Measurements from ENCODE around the gene ZCCHC9.
"Not testable (repeated sequence)": the region's sequence is repeated elsewhere in the genome, so short reads cannot be mapped to it uniquely, and the experiment has no call there.

Gene ZCCHC9

GRCh38 chr5:81308836-81309235 is 7.4 kb downstream of the ZCCHC9 start:
- no peak for DNase-seq (ENCODE audit: low read depth)

- DNase-seq (ENCODE audit: low read depth): no peak
Observed at GRCh38 chr5:81310402-81311063, 9.1 kb downstream of the ZCCHC9 start.

- DNase-seq (ENCODE audit: low read depth): no peak
Observed at GRCh38 chr5:81313278-81313677, 11.9 kb downstream of the ZCCHC9 start.

- no peak for DNase-seq (ENCODE audit: low read depth)
Observed at GRCh38 chr5:81313686-81314085, 12.3 kb downstream of the ZCCHC9 start.

GRCh38 chr5:81314581-81314980 is 13.2 kb downstream of the ZCCHC9 start:
- DNase-seq (ENCODE audit: low read depth): no peak

GRCh38 chr5:81315336-81315735 is 13.9 kb downstream of the ZCCHC9 start:
- no peak for DNase-seq (ENCODE audit: low read depth)

- no peak for DNase-seq (ENCODE audit: low read depth)
Observed at GRCh38 chr5:81315830-81316229, 14.4 kb downstream of the ZCCHC9 start.

- no peak for DNase-seq (ENCODE audit: low read depth)
Observed at GRCh38 chr5:81316571-81316970, 15.2 kb downstream of the ZCCHC9 start.

GRCh38 chr5:81317536-81317935 is 16.1 kb downstream of the ZCCHC9 start:
- DNase-seq (ENCODE audit: low read depth): no peak

GRCh38 chr5:81326554-81326953 is 25.2 kb downstream of the ZCCHC9 start:
- DNase-seq (ENCODE audit: low read depth): no peak

- no peak for DNase-seq (ENCODE audit: low read depth)
Observed at GRCh38 chr5:81334304-81335061, 33.1 kb downstream of the ZCCHC9 start.

GRCh38 chr5:81335946-81336345 is 34.6 kb downstream of the ZCCHC9 start:
- DNase-seq (ENCODE audit: low read depth): no peak

GRCh38 chr5:81336556-81336955 is 35.2 kb downstream of the ZCCHC9 start:
- no peak for DNase-seq (ENCODE audit: low read depth)

GRCh38 chr5:81337803-81338202 is 36.4 kb downstream of the ZCCHC9 start:
- no peak for DNase-seq (ENCODE audit: low read depth)

- DNase-seq (ENCODE audit: low read depth): not testable (repeated sequence)
Observed at GRCh38 chr5:81338213-81338612, 36.8 kb downstream of the ZCCHC9 start.

GRCh38 chr5:81344736-81345135 is 43.3 kb downstream of the ZCCHC9 start:
- DNase-seq (ENCODE audit: low read depth): no peak

- no peak for DNase-seq (ENCODE audit: low read depth)
Observed at GRCh38 chr5:81345411-81346003, 44.1 kb downstream of the ZCCHC9 start.

GRCh38 chr5:81349161-81349560 is 47.8 kb downstream of the ZCCHC9 start:
- DNase-seq (ENCODE audit: low read depth): no peak

- no peak for DNase-seq (ENCODE audit: low read depth)
Observed at GRCh38 chr5:81350507-81350906, 49.1 kb downstream of the ZCCHC9 start.

GRCh38 chr5:81353189-81353588 is 51.8 kb downstream of the ZCCHC9 start:
- no peak for DNase-seq (ENCODE audit: low read depth)

- no peak for DNase-seq (ENCODE audit: low read depth)
Observed at GRCh38 chr5:81354093-81354492, 52.7 kb downstream of the ZCCHC9 start.

GRCh38 chr5:81355291-81356251 is 54.2 kb downstream of the ZCCHC9 start:
- DNase-seq (ENCODE audit: low read depth): no peak
